Keratinocyte (primary cell): ENCODE measurements around the gene WRNIP1.

Experiments
- EZH2 ChIP-seq: IDR thresholded peaks from one replicate; pipeline ENCODE4 v1.6.1; 2012; ENCODE audit warnings: inconsistent platforms, mild to moderate bottlenecking, low read length, moderate library complexity
- TF ChIP-seq, protein P1 (sequence below), 3 experiments: IDR thresholded peaks in 1 of 3; conservative IDR thresholded peaks in 1 of 3; optimal IDR thresholded peaks in 1 of 3; 2 replicates in 2 of 3; 3 replicates in 1 of 3; pipeline versions ENCODE3 to v1.5.1; 2011; ENCODE audit warnings: low read length in 3 of 3, mild to moderate bottlenecking in 3 of 3, moderate library complexity in 2 of 3, control low read depth in 1 of 3, inconsistent platforms in 1 of 3; ENCODE audit not compliant: insufficient read depth in 2 of 3; ENCODE audit errors: extremely low read depth in 1 of 3

DNA sequence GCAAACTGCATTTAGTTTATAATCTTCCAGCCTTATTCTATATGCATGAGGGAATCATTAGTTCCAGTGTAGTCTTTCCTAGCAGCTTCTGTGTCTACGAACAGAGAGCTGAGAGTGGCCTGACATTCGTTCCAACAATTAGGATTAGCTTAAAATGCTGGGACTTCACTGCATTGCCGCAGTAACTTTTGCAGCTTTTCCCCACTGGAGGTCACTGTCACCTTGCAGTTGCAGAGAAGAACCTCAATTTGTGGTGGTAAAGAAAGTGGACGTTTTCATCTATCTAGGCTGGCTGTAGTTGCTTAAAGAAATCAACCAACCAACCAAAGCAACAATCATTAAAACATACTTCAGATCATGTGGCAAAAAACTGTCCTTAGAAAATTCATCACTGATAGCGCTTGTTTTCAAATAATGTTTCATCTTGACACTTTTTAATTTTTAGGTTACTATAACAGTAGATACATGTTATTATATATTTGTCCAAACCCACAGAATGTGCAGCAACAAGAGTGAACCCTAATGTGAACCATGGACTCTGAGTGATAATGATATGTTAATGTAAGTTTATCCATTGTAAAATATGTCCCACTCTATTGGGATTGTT, 26.7 kb upstream of the WRNIP1 start:
- TF ChIP-seq, protein P1, sequence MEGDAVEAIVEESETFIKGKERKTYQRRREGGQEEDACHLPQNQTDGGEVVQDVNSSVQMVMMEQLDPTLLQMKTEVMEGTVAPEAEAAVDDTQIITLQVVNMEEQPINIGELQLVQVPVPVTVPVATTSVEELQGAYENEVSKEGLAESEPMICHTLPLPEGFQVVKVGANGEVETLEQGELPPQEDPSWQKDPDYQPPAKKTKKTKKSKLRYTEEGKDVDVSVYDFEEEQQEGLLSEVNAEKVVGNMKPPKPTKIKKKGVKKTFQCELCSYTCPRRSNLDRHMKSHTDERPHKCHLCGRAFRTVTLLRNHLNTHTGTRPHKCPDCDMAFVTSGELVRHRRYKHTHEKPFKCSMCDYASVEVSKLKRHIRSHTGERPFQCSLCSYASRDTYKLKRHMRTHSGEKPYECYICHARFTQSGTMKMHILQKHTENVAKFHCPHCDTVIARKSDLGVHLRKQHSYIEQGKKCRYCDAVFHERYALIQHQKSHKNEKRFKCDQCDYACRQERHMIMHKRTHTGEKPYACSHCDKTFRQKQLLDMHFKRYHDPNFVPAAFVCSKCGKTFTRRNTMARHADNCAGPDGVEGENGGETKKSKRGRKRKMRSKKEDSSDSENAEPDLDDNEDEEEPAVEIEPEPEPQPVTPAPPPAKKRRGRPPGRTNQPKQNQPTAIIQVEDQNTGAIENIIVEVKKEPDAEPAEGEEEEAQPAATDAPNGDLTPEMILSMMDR (optimal IDR thresholded peaks at IDR 0.05 in 1 of 3, IDR thresholded peaks at IDR 0.05 in 1 of 3, conservative IDR thresholded peaks at IDR 0.05 in 1 of 3; ENCODE audit: extremely low read depth in 1 of 3, insufficient read depth in 2 of 3, low read length in 3 of 3) = peak; percentile 52 to 77 (median 63)
- TF ChIP-seq EZH2 = no peak
